Tibial nerve (tissue), 4 donors: ENCODE measurements around the gene PNPLA7.
"Not testable (repeated sequence)": the region's sequence is repeated elsewhere in the genome, so short reads cannot be mapped to it uniquely, and the experiment has no call there.

Experiments used
- CTCF ChIP-seq, 5 experiments: fragments of 200-600 bp in 3 of 5; fragments of 450-650 bp in 2 of 5; sonication (generic) in 3 of 5; IDR thresholded peaks; one replicate each; pipeline ENCODE4 v1.5.1; 2016 to 2019; ENCODE audit warnings: antibody characterized with exemption in 5 of 5, mild to moderate bottlenecking in 3 of 5, moderate library complexity in 2 of 5
- EP300 ChIP-seq, 2 donors: sonication (generic); formaldehyde crosslinking; IDR thresholded peaks; one replicate each; pipeline ENCODE4 v1.6.1; 2017; ENCODE audit warnings: antibody characterized with exemption in 2 of 2, mild to moderate bottlenecking in 1 of 2

- TF ChIP-seq CTCF, EP300 (IDR thresholded peaks at IDR 0.05): not testable (repeated sequence)
These were observed 3.5 kb upstream of the PNPLA7 start for GRCh38 chr9:137553654-137554053.
